Prostate gland (tissue), 2 donors: ENCODE measurements around the gene C6orf141. TPM values are rescaled to one million over a fixed set of nuclear protein-coding genes. Genes with fewer than 3 reads are reported as not detected.
"Not testable (repeated sequence)": the region's sequence is repeated elsewhere in the genome, so short reads cannot be mapped to it uniquely, and the experiment has no call there.

Experiments
- DNase-seq: peaks from one replicate; pipeline ENCODE4 v3.0.0-alpha.2; 2019; ENCODE audit warnings: low spot score
- H3K27ac ChIP-seq, 2 donors: fragments of 200-600 bp; sonication (generic); 2 replicates each; pipeline ENCODE4 v1.5.1; 2017 to 2019
- H3K27me3 ChIP-seq: fragments of 200-600 bp; sonication (generic); replicated peaks from 2 replicates; pipeline ENCODE4 v1.5.1; 2019; ENCODE audit not compliant: insufficient read depth
- H3K36me3 ChIP-seq, 2 donors: fragments of 200-600 bp; sonication (generic); 1 replicate in 1 of 2; 2 replicates in 1 of 2; pipeline versions ENCODE4 v1.5.1 to v1.8.1; 2017 to 2019
- H3K4me1 ChIP-seq: fragments of 200-600 bp; sonication (generic); replicated peaks from 2 replicates; pipeline ENCODE4 v1.5.1; 2019
- H3K4me3 ChIP-seq, 2 donors: fragments of 200-600 bp; sonication (generic); 2 replicates each; pipeline ENCODE4 v1.5.1; 2017 to 2019
- H3K9me3 ChIP-seq: fragments of 200-600 bp; sonication (generic); 2 replicates; pipeline ENCODE4 v1.5.1; 2017
- POLR2A ChIP-seq: fragments of 450-650 bp; IDR thresholded peaks from one replicate; pipeline ENCODE4 v1.6.1; 2016; ENCODE audit warnings: antibody characterized with exemption, mild to moderate bottlenecking
- POLR2AphosphoS5 ChIP-seq: sonication (generic); formaldehyde crosslinking; IDR thresholded peaks from one replicate; pipeline ENCODE4 v1.6.1; 2017; ENCODE audit warnings: antibody characterized with exemption
- WGBS: methylation state at CpG from one replicate; pipeline ENCODE4 v1.1.5; 2018; 5-methylcytosine and 5-hydroxymethylcytosine counted together
- intact Hi-C: fragments of 100-400 bp; cut with DNase I; formaldehyde crosslinking; loops from one replicate; pipeline ENCODE4 v1.14.2; 2022
- total RNA-seq, 2 donors: library from RNA; depleted of rRNA; stranded (reverse); fragments of >200 nt; gene quantifications; one replicate each; pipeline ENCODE4 v1.1.0, GENCODE V29; 2016
- TF ChIP-seq, protein P1 (sequence below), 4 experiments: fragments of 200-600 bp in 2 of 4; fragments of 450-650 bp in 2 of 4; sonication (generic) in 2 of 4; IDR thresholded peaks; 1 replicate in 3 of 4; 2 replicates in 1 of 4; pipeline ENCODE4 v1.5.1; 2016 to 2019; ENCODE audit warnings: antibody characterized with exemption in 4 of 4, mild to moderate bottlenecking in 2 of 4, moderate library complexity in 2 of 4

C6orf141 gene
- total RNA-seq, 2 donors from 2014 or later, result 2.2 to 37.8 TPM

DNA sequence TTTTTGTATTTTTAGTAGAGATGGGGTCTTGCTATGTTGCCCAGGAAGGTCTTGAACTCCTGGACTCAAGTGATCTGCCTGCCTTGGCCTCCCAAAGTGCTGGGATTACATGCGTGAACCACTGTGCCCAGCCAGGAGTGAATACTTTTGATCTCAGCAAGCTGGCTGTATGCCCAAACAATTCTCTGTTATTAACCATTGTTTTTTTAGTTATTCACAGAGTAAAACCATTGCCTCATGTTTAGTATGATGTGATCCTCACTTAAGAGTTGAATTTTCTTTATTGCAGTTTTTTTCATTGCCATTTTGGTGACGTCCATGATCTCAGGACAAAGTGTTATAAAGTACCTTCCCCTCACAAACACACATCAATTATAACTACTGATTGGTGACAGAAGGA lies 14.8 kb downstream of the C6orf141 start:
- TF ChIP-seq POLR2AphosphoS5 (no peak), POLR2A (no peak)
- no peak for DNase-seq
- intact Hi-C loops, result no loop called here
- Histone ChIP-seq H3K9me3 (no peaks in the 10 kb centered on the region), H3K27ac (no peak overlapping the region), H3K4me1 (no peaks in the 10 kb centered on the region), H3K36me3 (no peaks in the 10 kb centered on the region), H3K4me3 (no peak overlapping the region), H3K27me3 (no peaks in the 10 kb centered on the region)
- 48% methylated on average over 2 of the region's 2 CpGs for WGBS

DNA sequence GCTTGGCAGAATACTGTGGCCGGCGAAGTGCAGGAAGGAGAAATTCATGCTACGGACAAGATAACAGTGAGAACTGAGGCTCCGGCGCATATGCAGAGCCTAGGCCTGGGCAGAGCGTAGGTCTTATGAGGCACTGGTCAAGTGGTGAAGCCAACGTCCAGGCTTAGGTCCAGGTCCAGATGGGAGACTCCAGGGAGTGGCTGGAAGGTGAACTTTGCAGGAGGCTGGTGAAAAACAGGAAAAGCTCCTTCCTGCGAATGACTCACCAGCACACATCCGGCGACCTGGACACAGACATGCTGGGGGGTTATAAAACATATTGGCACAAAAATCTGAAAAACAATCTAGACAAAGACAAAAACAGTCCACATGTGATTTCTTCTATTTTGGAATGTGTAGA lies 15.4 kb downstream of the C6orf141 start:
- Histone ChIP-seq H3K36me3 (no peaks in the 10 kb centered on the region), H3K27me3 (no peaks in the 10 kb centered on the region), H3K27ac (no peak overlapping the region), H3K4me1 (no peaks in the 10 kb centered on the region), H3K9me3 (no peaks in the 10 kb centered on the region), H3K4me3 (no peak overlapping the region)
- intact Hi-C loops, result no loop called here
- DNase-seq, result no peak
- no peak for TF ChIP-seq POLR2AphosphoS5
- 83% methylated on average over 10 of the region's 10 CpGs for WGBS

DNA sequence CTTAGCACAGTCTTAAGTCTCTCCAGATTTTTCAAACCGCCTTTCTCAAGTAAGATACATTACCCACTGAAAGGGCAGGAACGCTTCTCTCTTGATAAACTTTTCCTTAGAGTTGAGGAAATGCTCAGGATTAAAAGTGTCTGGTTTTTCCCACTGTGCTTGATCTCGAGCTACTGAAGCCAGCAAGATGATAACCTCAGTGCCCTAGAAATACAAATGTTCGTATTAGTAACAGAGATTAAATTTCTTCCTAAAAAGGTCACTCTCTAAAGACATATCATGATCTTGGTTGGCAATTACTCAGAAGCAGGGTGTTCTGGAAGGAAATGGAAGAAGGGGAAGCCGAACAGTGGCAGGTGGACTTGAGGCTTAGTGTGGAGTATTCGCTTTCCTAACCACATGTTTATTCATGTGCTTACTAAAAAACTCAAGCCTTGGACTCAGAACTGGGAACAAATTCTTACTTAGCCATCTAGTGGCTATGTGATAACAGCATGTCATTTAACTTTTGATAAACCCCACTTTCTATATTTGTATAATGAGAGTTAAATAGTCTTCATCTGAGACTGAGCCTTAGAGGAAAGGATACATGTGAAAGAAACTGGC lies 20.1 kb downstream of the C6orf141 start:
- no peak overlapping the region for H3K4me3 ChIP-seq
- H3K27ac ChIP-seq, result no peak overlapping the region
- no peaks in the 10 kb centered on the region for H3K36me3 ChIP-seq
- intact Hi-C loops, result no loop called here
- no peaks in the 10 kb centered on the region for H3K4me1 ChIP-seq
- DNase-seq, result no peak
- TF ChIP-seq, protein P1, sequence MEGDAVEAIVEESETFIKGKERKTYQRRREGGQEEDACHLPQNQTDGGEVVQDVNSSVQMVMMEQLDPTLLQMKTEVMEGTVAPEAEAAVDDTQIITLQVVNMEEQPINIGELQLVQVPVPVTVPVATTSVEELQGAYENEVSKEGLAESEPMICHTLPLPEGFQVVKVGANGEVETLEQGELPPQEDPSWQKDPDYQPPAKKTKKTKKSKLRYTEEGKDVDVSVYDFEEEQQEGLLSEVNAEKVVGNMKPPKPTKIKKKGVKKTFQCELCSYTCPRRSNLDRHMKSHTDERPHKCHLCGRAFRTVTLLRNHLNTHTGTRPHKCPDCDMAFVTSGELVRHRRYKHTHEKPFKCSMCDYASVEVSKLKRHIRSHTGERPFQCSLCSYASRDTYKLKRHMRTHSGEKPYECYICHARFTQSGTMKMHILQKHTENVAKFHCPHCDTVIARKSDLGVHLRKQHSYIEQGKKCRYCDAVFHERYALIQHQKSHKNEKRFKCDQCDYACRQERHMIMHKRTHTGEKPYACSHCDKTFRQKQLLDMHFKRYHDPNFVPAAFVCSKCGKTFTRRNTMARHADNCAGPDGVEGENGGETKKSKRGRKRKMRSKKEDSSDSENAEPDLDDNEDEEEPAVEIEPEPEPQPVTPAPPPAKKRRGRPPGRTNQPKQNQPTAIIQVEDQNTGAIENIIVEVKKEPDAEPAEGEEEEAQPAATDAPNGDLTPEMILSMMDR (IDR thresholded peaks at IDR 0.05), result no peak
- TF ChIP-seq POLR2AphosphoS5, result no peak
- TF ChIP-seq POLR2A, result no peak
- no peaks in the 10 kb centered on the region for H3K27me3 ChIP-seq
- WGBS, result 68% methylated on average over 6 of the region's 6 CpGs
- no peaks in the 10 kb centered on the region for H3K9me3 ChIP-seq

DNA sequence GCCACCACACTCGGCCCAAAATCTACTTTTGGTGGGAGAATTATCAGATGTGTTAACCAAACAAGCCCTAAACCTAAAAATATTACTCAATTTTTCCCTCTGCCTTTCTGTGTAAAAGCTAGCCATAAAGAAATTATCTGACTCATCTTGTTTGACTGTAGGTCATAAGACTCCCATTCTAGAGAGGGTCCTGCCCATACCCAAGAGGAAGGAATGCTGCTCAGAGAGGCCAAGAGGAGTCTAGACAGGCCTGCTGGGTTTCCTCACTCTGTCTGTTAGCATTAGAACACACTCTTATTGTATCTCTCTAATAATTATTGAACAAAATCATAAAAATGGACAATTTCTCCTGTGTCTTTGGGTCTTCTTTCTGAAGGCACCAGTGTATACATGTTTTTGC lies 26.1 kb downstream of the C6orf141 start:
- Histone ChIP-seq H3K27ac (no peak overlapping the region), H3K36me3 (no peaks in the 10 kb centered on the region), H3K4me3 (no peak overlapping the region), H3K9me3 (no peaks in the 10 kb centered on the region), H3K4me1 (no peaks in the 10 kb centered on the region), H3K27me3 (no peaks in the 10 kb centered on the region)
- no peak for DNase-seq
- intact Hi-C loops, result no loop called here
- WGBS, result 67% methylated on average over 1 of the region's 1 CpG
- TF ChIP-seq, protein P1 (IDR thresholded peaks at IDR 0.05), result no peak
- TF ChIP-seq POLR2A, result no peak
- no peak for TF ChIP-seq POLR2AphosphoS5

DNA sequence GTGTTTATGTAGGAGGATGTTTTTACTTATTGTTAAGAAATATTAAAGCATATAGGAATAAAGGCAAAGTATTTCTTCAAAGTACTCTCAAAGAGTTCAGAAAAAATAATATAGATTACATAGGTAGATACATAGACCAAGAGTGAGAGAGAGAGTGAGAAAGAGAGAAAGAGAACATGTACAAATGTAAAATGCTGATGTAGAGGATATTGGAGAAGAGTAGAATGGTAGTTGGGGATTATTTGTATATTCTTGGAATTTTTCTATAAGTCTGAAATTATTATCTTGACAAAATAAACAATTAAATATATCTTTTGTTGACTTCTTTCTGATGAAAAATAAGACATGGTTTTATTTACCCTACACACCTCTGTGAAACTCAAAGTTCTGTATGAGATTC lies 29.2 kb downstream of the C6orf141 start:
- no peak overlapping the region for H3K4me3 ChIP-seq
- H3K27me3 ChIP-seq, result no peaks in the 10 kb centered on the region
- no peak for DNase-seq
- no peaks in the 10 kb centered on the region for H3K4me1 ChIP-seq
- H3K27ac ChIP-seq, result no peak overlapping the region
- no peak for TF ChIP-seq POLR2AphosphoS5
- TF ChIP-seq, protein P1 (IDR thresholded peaks at IDR 0.05), result no peak
- TF ChIP-seq POLR2A, result no peak
- intact Hi-C loops, result no loop called here
- H3K9me3 ChIP-seq, result no peaks in the 10 kb centered on the region
- H3K36me3 ChIP-seq, result no peaks in the 10 kb centered on the region

DNA sequence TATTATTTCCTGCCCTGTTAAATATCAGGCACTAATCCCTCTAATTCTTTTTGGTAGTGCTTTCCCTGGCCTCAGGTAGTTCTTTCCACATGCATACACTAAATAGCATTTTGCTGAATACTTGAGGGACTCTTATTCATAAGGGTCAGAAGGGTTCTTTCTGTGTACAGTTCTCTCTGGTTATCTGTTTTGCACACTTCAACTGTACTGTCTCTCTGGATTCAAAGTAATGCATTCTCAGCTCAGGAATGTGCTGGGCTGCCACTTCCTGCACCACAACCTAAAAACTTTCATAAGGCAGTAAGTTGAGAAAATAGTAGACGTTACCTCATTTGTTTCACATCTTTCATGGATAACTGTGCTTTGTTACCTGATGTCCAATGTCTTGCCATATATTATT lies 32.1 kb downstream of the C6orf141 start:
- Histone ChIP-seq H3K27me3 (no peaks in the 10 kb centered on the region), H3K9me3 (no peaks in the 10 kb centered on the region), H3K4me1 (no peaks in the 10 kb centered on the region), H3K4me3 (no peak overlapping the region), H3K36me3 (no peaks in the 10 kb centered on the region), H3K27ac (no peak overlapping the region)
- TF ChIP-seq POLR2AphosphoS5 (no peak), POLR2A (no peak)
- TF ChIP-seq, protein P1 (IDR thresholded peaks at IDR 0.05), result no peak
- 41% methylated on average over 1 of the region's 1 CpG for WGBS
- intact Hi-C loops, result no loop called here
- DNase-seq, result no peak

DNA sequence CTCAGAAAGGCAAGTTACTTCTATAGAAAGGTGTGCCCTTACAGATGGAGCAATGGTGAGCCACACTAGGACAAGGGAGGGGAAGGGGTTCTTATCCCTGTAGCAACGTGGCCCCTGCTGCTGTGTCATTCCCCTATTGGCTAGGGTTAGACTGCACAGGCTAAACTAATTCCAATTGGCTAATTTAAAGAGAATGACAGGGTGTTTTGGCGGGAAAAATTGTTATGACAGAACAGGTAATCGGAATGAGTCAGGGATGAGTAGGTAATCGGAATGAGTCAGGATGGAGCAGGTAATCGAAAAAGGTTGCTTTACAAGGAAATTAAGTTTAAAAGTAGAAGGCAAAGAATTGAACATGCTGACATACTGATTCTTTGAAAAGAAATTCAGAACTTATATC lies 36.8 kb downstream of the C6orf141 start:
- DNase-seq, H3K27me3 ChIP-seq, H3K9me3 ChIP-seq, H3K27ac ChIP-seq, intact Hi-C loops, H3K4me1 ChIP-seq, H3K36me3 ChIP-seq, H3K4me3 ChIP-seq: not testable (repeated sequence)
- WGBS, result 88% methylated on average over 5 of the region's 5 CpGs
